ENCODE data around the gene MFSD8.
A peak's percentile ranks its signal among the peaks of the same experiment; 100 is the strongest.

The MFSD8 gene

GRCh38 chr4:127880763-127881562, 84.0 kb downstream of the MFSD8 start, which contains the start of gene PLK4 (continued):
- no peak for TF ChIP-seq ZNF148 (tag by site-specific recombination; IDR thresholded peaks at IDR 0.05; ENCODE audit: borderline replicate concordance)
- TF ChIP-seq RBAK (tag by site-specific recombination; IDR thresholded peaks at IDR 0.05) = no peak
- TF ChIP-seq ZSCAN30 (tag by site-specific recombination; IDR thresholded peaks at IDR 0.05) = 0 out of 2 replicates have a peak, but pooled peaks have one; percentile 20
- TF ChIP-seq REPIN1 (tag by site-specific recombination; IDR thresholded peaks at IDR 0.05; ENCODE audit: low read depth) = 0 out of 2 replicates have a peak, but pooled peaks have one; percentile 15
- no peak for TF ChIP-seq BCL6B (tag by site-specific recombination; IDR thresholded peaks at IDR 0.05)
- no peak for TF ChIP-seq ZNF704 (tag by site-specific recombination; IDR thresholded peaks at IDR 0.05)
- TF ChIP-seq ZNF114 (tag by site-specific recombination; IDR thresholded peaks at IDR 0.05) = no peak
- peak; percentile 55; the same call in 1 of the 2 replicates for TF ChIP-seq ZFP69B (tag by site-specific recombination; IDR thresholded peaks at IDR 0.05)
- peak; percentile 84 for TF ChIP-seq PRDM4 (tag by site-specific recombination; IDR thresholded peaks at IDR 0.05)
- TF ChIP-seq EGR2 (tag by site-specific recombination; IDR thresholded peaks at IDR 0.05; ENCODE audit: low read depth) = peak; percentile 84
- TF ChIP-seq ZNF658 (tag by site-specific recombination; IDR thresholded peaks at IDR 0.05) = no peak
- TF ChIP-seq ZNF501 (tag by site-specific recombination; IDR thresholded peaks at IDR 0.05) = peak; percentile 96
- TF ChIP-seq ZNF544 (tag by site-specific recombination; IDR thresholded peaks at IDR 0.05) = no peak
- TF ChIP-seq ZNF548 (tag by site-specific recombination; IDR thresholded peaks at IDR 0.05) = no peak
- no peak for TF ChIP-seq ZNF157 (tag by site-specific recombination; IDR thresholded peaks at IDR 0.05)
- TF ChIP-seq ZNF660 (tag by site-specific recombination; IDR thresholded peaks at IDR 0.05) = no peak
- TF ChIP-seq ZNF280C (tag by site-specific recombination; IDR thresholded peaks at IDR 0.05) = no peak
- no peak for TF ChIP-seq HOXD13 (CRISPR knock-in tag; IDR thresholded peaks at IDR 0.05; ENCODE audit: borderline replicate concordance)
- no peak for TF ChIP-seq ZNF776 (tag by site-specific recombination; IDR thresholded peaks at IDR 0.05; ENCODE audit: borderline replicate concordance)
- peak; percentile 51; the same call in 1 of the 2 replicates for TF ChIP-seq ZBTB20 (tag by site-specific recombination; IDR thresholded peaks at IDR 0.05)
- TF ChIP-seq ZNF600 (tag by site-specific recombination; IDR thresholded peaks at IDR 0.05) = peak; percentile 68; the same call in 1 of the 2 replicates
- peak; percentile 54; the same call in 1 of the 2 replicates for TF ChIP-seq KLF17 (tag by site-specific recombination; IDR thresholded peaks at IDR 0.05)
- TF ChIP-seq ZBTB26 (tag by site-specific recombination; optimal IDR thresholded peaks at IDR 0.05) = peak; percentile 26
- TF ChIP-seq ZBTB8A (tag by site-specific recombination; IDR thresholded peaks at IDR 0.05) = peak; percentile 59; the same call in 1 of the 2 replicates
- TF ChIP-seq ZNF580 (tag by site-specific recombination; IDR thresholded peaks at IDR 0.05) = no peak
- TF ChIP-seq SETDB1 (IDR thresholded peaks at IDR 0.05; ENCODE audit: insufficient read length, low read length) = no peak
- TF ChIP-seq ZNF248 (tag by site-specific recombination; IDR thresholded peaks at IDR 0.05) = no peak

Measured in HEK293 (cell line).